HG03558 (cell line): Measurements from ENCODE around the gene YJEFN3.

ENCODE experiments used
- ATAC-seq: cut with Tn5 transposase; IDR thresholded peaks from one replicate; pipeline ENCODE4 v1.9.1; 2021; ENCODE audit warnings: moderate number of reproducible peaks; ENCODE audit not compliant: unreplicated experiment; ENCODE audit errors: extremely low read depth

Gene YJEFN3

DNA sequence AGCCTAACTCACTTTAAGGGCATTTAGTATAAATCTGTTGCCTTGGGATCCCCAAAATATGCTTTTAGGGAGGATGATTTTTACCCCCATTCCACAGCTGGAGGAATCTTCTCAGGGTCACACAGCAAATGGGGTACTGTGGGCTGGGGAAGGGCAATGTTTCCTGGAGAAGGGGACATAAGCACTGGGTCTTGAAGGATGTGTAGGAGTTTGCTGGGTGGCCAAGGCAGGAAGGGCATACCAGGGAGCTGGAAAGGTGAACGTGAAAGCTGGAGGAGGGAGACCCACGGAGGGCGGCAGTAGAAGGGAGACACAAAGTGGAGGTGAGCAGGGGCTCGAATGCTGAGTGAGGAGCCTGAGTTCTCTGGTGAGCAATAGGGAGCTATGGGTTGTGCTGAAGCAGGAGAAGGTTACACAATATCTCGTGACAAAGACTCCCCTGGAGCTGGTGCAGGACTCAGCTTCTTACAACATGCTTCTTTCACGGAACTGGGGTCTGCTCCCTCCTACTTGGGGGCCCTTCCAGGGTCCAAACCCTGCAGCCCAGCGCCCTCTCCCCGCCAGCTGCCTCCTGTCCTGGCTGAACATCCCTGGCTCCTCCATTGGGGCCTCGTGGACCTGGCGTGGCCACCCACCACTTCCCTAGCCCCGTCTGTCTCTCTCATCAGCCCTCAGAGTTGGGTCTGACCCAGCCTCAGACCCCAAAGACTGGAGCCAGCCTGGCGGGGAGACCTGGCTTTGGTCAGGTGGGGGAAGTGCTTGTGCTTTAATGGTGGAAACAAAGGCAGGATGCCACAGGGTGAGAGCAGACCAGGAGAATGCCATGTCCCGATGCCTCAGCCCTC is 20.4 kb downstream of the YJEFN3 start:
- no peak for ATAC-seq

GRCh38 chr19:19549804-19550464 is 21.2 kb downstream of the YJEFN3 start:
- ATAC-seq, result no peak

DNA sequence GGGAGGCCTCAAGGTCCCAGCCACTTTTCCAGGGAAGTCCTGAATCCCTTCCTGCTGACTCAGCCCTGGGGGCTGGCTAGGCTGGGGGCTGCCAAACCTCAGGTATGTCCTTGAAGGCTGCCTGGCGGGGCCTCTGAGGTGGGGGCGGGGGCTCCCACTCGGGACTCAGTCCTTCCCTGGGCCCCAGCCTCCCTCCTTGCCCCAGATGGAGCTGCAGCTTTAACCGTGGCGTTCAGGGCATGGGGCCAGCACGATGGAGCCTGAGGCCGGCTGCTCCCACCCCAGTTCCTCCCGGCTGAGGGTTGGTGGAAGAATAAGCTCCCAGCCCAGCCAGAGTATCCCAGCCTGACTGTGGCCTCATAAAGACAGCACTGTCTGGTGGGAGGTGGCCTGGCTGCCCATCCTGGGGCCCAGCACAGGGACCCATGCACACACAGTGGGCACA is 21.8 kb downstream of the YJEFN3 start:
- ATAC-seq, result no peak

- no peak for ATAC-seq
Observed at GRCh38 chr19:19550972-19551852, 22.5 kb downstream of the YJEFN3 start.

DNA sequence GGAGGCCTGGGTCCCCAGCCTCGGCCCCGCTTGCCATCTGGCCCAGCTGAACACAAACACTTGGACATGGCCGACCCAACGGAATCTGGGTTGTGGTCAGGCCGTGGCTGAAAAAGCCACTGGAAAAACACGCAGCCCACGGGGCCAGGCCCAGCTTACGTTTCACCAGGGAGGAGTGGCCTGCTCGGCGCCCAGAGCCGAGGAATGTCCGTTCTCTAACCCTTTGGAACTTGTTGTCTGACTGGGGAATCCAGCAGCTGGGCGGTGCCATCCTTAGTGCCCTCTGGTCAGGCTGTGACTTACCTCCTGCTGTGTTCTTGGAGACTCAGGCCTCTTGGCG is 23.1 kb downstream of the YJEFN3 start:
- ATAC-seq, result no peak

DNA sequence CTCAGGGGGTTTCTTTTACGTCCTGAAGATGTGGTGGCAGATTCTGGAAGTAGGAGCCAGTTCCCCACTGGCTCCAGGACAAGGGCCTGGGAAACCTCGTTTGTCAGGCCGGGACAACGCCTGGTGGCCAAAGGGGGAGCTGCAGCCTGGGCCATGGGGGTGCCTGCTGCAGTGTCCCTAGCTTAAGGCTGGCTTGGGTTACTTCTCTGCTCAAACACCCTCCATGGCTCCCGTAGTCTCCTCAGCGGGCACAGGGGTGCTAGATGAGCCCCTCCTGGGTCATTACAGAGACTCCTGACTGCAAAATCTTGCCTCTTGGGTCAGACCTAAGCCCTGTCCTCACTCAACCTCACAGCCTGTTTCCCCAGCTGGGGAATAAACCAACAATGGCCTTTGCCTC is 24.1 kb downstream of the YJEFN3 start:
- no peak for ATAC-seq

DNA sequence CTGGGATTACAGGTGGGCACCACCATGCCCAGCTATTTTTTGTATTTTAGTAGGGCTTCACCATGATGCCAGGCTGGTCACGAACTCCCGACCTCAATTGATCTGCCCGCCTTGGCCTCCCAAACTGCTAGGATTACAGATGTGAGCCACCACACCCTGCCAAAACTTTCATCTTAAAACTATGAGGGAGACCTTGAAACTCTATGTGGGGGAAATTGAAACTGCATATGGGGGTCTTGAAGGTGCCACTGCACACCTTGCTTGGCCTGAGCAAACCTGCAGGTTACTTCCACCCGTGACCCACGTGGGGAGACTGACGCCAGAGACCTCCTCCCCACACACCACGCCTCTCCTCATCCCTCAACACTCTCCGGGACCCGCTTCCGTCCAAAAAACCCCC is 25.0 kb downstream of the YJEFN3 start:
- no peak for ATAC-seq

- ATAC-seq, result no peak
Observed at GRCh38 chr19:19554074-19555023, 25.6 kb downstream of the YJEFN3 start.

- ATAC-seq, result no peak
Observed at GRCh38 chr19:19558055-19558454, 29.3 kb downstream of the YJEFN3 start.

- no peak for ATAC-seq
Observed at GRCh38 chr19:19558636-19559035, 29.9 kb downstream of the YJEFN3 start.

- no peak for ATAC-seq
Observed at GRCh38 chr19:19559931-19560330, 31.2 kb downstream of the YJEFN3 start.

- no peak for ATAC-seq
Observed at GRCh38 chr19:19561946-19562664, 33.4 kb downstream of the YJEFN3 start.

- ATAC-seq, result no peak
Observed at GRCh38 chr19:19562665-19563347, 34.1 kb downstream of the YJEFN3 start.

DNA sequence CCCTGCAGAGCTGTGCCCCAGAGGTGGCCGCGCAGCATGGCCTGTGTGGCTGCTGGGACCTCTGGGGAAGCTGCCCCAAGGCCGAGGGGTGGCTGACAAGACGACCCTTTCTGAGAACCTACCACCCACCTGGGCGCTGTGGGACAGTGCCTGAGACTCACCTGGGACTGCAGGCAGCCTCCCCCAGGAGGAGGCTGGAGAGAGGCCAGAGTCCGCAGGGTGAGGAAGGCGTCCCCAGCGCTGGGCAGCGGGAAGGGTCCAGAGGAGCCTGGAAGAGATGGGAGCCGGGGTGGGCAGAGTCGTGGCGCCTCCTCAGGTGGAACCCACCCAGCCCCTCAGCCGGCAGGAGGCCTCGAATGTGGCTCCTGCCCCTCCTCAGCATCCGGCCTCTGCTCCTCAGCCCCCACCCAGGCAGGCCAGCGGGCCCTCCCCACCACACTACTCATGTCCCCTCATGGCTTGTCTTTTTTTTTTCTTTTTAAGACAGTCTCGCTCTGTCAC is 34.7 kb downstream of the YJEFN3 start:
- no peak for ATAC-seq

- ATAC-seq, result no peak
Observed at GRCh38 chr19:19566306-19566705, 37.6 kb downstream of the YJEFN3 start.

DNA sequence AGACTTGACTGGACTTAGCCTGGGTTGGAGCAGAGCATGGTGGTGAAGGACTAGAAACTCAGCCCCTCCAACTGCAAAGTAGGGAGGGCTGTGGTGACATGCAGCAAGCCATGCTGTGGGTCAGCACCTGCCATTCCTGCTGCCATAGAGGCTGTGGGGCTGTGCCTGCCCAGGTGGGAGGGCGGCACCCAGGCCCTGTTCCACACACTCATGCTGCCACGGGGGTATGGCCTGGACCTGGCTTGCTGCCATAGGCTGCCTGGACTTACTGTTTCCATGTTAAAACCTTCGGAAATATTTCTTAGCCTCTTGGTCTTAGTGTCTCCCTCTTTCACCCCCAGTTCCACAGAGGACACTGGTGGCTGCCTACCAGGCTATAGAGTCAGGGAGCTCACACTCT is 38.7 kb downstream of the YJEFN3 start:
- no peak for ATAC-seq

GRCh38 chr19:19568802-19569756 is 40.4 kb downstream of the YJEFN3 start:
- no peak for ATAC-seq
